ENCODE measurements around the gene EXOSC3.
"Not testable (repeated sequence)": the region's sequence is repeated elsewhere in the genome, so short reads cannot be mapped to it uniquely, and the experiment has no call there.

EXOSC3 gene

GRCh38 chr9:37796232-37796631 is 11.4 kb upstream of the EXOSC3 start:
- no peak for DNase-seq

DNA sequence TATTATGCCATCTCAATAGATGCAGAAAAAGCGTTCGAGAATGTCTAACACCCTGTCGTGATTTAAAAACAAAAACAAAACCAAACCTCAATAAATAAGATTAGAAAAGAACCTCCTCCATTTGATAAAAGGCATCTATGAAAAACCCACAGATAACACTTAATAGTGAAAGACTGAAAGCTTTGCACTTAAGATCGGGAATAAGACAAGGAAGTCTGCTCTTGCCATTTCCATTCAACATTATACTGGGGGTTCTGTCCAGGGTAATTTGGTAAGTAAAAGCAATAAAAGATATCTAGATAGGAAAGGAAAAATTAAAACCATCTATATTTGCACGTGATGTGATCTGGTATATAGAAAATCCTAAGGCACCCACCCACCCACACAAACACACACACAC is 7.3 kb upstream of the EXOSC3 start:
- no peak for DNase-seq

More at GRCh38 chr9:37796232-37796631, 11.4 kb upstream of the EXOSC3 start:
- TF ChIP-seq POLR2A (IDR thresholded peaks at IDR 0.05; ENCODE audit: low read length) (no peak), GATA1 (IDR thresholded peaks at IDR 0.05; ENCODE audit: low read depth, low read length) (no peak)

GRCh38 chr9:37790096-37790495 is 5.2 kb upstream of the EXOSC3 start:
- DNase-seq, result peak; percentile 26 to 57
- TF ChIP-seq POLR2A (IDR thresholded peaks at IDR 0.05; ENCODE audit: low read length) (no peak), GATA1 (IDR thresholded peaks at IDR 0.05; ENCODE audit: low read depth, low read length) (no peak)

More for the DNA sequence above, 7.3 kb upstream of the EXOSC3 start:
- TF ChIP-seq POLR2A (IDR thresholded peaks at IDR 0.05; ENCODE audit: low read length) (no peak), GATA1 (IDR thresholded peaks at IDR 0.05; ENCODE audit: low read depth, low read length) (no peak)

DNA sequence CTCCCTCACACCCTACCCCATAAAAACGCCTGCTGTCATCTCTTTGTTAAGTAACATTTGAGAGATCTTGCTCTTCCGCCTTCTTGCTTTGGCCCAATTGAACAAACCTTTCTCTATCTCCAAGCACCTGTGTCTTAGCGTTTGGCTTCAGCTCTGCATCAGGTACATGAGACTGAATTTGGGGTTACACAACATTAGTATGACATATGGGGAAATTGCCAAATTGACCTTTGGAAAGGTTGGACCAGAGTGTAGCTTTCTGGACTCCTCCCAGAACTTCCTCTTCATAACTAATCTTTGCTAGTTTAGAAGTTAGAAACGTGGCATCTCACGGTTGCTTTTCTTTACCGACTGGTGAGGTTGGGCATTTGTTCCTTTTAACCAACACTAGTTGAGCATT is 3.5 kb upstream of the EXOSC3 start:
- TF ChIP-seq GATA1 (IDR thresholded peaks at IDR 0.05; ENCODE audit: low read depth, low read length) (no peak), POLR2A (IDR thresholded peaks at IDR 0.05; ENCODE audit: low read length) (no peak)
- DNase-seq, result no peak

- TF ChIP-seq GATA1 (IDR thresholded peaks at IDR 0.05; ENCODE audit: low read depth, low read length) (no peak), POLR2A (IDR thresholded peaks at IDR 0.05; ENCODE audit: low read length) (no peak)
- DNase-seq, result no peak
Measured at GRCh38 chr9:37787059-37787458, 2.2 kb upstream of the EXOSC3 start.

DNA sequence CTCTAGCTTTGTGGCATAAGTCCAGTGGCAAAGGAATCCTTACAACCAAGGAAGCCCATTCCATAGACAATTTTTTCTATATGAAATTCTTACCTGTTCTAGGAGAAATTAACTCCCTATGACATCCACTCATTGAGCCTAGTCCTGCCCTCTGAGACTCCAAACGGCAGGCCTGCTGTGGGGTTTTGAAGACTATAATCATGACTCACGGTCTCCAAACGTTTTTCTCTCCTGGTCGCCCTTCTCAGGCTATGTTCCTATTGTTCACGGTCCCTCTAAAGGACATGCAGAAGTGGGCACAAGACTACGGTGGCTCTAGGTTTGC is 611 bp downstream of the EXOSC3 start:
- peak; percentile 51 to 65 for DNase-seq
- TF ChIP-seq GATA1 (IDR thresholded peaks at IDR 0.05; ENCODE audit: low read depth, low read length), result no peak
- no peak for TF ChIP-seq POLR2A (IDR thresholded peaks at IDR 0.05; ENCODE audit: low read length)

- DNase-seq, result no peak
Measured at GRCh38 chr9:37778534-37778933, 6.3 kb downstream of the EXOSC3 start.

DNA sequence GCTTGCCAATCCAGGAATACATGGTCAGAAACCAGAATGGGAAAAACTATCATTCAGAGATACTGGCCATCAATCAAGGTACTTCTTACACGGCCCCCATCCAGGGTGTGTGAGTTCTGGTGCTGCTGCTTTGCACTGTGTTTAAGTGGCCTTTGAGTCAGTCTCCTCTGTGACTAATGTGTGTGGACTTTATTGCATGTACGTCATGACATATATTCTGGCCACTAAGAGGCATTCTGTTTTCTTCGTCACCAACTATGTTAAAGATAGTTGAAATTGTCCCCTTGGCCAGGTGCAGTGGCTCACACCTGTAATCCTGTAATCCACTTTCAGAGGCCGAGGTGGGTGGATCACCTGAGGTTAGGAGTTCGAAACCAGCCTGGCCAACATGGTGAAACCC is 8.5 kb downstream of the EXOSC3 start:
- DNase-seq, result no peak
- TF ChIP-seq GATA1 (IDR thresholded peaks at IDR 0.05; ENCODE audit: low read depth, low read length), result no peak
- TF ChIP-seq POLR2A (IDR thresholded peaks at IDR 0.05; ENCODE audit: low read length), result no peak

More at GRCh38 chr9:37778534-37778933, 6.3 kb downstream of the EXOSC3 start:
- TF ChIP-seq GATA1 (IDR thresholded peaks at IDR 0.05; ENCODE audit: low read depth, low read length), result no peak
- TF ChIP-seq POLR2A (IDR thresholded peaks at IDR 0.05; ENCODE audit: low read length), result no peak

GRCh38 chr9:37775216-37775919 is 9.5 kb downstream of the EXOSC3 start:
- no peak for TF ChIP-seq GATA1 (IDR thresholded peaks at IDR 0.05; ENCODE audit: low read depth, low read length)
- no peak for TF ChIP-seq POLR2A (IDR thresholded peaks at IDR 0.05; ENCODE audit: low read length)
- no peak for DNase-seq

DNA sequence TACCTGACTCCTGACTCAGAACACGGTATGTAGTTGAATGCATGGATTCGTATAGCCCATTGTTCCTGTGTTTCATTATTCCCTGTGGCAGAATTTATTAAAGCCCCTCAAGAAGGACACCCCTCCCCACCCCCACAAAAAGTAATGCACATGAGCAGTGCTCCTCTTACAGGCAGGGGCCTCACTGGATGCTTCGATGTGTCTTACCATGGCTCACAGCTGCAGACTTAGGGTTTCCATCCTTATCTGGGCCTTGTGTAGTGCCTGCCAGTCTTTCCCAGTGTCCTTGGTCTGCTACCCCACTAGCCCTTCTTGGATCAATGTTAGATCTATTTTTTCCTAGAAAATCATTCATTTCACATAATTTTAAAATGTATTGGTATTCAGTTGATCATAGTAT is 14.9 kb downstream of the EXOSC3 start:
- TF ChIP-seq POLR2A (IDR thresholded peaks at IDR 0.05; ENCODE audit: low read length), result no peak
- TF ChIP-seq GATA1 (IDR thresholded peaks at IDR 0.05; ENCODE audit: low read depth, low read length), result no peak
- no peak for DNase-seq

DNA sequence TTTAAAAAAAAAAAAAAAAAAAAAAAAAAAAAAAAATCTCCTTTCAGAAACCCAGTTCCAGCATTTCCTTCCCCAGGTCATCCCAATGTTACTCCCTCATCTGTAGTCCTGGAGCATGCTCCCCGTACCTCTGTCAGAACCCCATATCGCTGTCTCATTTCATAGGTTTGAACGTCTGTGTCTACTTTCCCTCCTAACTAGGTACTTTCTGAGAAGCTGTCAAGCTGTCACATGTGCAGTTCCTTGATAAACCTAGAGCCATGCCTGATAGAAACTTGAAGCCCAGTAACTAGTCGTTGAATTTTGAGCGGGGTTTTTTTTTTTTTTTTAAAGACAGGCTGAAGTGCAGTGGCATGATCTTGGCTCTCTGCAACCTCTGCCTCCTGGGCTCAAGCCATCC is 15.6 kb downstream of the EXOSC3 start:
- TF ChIP-seq GATA1 (IDR thresholded peaks at IDR 0.05; ENCODE audit: low read depth, low read length) (no peak), POLR2A (IDR thresholded peaks at IDR 0.05; ENCODE audit: low read length) (no peak)
- peak; percentile 47 to 77 for DNase-seq

DNA sequence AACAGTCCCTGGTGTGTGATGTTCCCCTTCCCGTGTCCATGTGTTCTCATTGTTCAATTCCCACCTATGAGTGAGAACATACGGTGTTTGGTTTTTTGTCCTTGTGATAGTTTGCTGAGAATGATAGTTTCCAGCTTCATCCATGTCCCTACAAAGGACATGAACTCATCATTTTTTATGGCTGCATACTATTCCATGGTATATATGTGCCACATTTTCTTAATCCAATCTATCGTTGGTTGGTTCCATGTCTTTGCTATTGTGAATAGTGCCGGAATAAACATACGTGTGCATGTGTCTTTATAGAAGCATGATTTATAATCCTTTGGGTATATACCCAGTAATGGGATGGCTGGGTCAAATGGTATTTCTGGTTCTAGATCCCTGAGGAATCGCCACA is 19.6 kb downstream of the EXOSC3 start:
- DNase-seq, result not testable (repeated sequence)

DNA sequence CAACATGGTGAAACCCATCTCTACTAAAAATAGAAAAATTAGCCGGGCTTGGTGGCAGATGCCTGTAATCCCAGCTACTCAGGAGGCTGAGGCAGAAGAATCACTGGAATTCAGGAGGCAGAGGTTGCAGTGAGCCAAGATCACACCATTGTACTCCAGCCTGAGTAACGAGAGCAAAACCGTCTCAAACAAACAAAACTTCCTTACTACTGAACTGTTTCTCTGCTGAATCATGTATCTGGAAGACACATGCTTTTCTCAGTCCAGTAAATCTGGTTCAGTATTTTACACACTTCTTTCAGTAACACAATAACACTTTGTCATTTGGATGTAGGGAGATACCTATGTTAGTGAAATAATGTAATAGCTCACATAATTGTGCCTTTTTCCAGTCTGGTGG is 23.4 kb downstream of the EXOSC3 start:
- no peak for DNase-seq
- TF ChIP-seq POLR2A (IDR thresholded peaks at IDR 0.05; ENCODE audit: low read length) (no peak), GATA1 (IDR thresholded peaks at IDR 0.05; ENCODE audit: low read depth, low read length) (no peak)

- TF ChIP-seq GATA1 (IDR thresholded peaks at IDR 0.05; ENCODE audit: low read depth, low read length) (no peak), POLR2A (IDR thresholded peaks at IDR 0.05; ENCODE audit: low read length) (no peak)
- no peak for DNase-seq
Measured at GRCh38 chr9:37760416-37761161, 24.3 kb downstream of the EXOSC3 start.

- DNase-seq, result no peak
- TF ChIP-seq GATA1 (IDR thresholded peaks at IDR 0.05; ENCODE audit: low read depth, low read length) (no peak), POLR2A (IDR thresholded peaks at IDR 0.05; ENCODE audit: low read length) (no peak)
Measured at GRCh38 chr9:37758747-37759146, 26.1 kb downstream of the EXOSC3 start.

All from erythroblast (primary cell).